Spleen (tissue), 7 donors: Measurements from ENCODE around the gene PLCG2.

Experiments used
- CTCF ChIP-seq, 11 experiments: fragments of 200-600 bp in 7 of 11; fragments of 450-650 bp in 4 of 11; sonication (generic) in 4 of 11; IDR thresholded peaks in 8 of 11; conservative IDR thresholded peaks in 3 of 11; 1 replicate in 7 of 11; 2 replicates in 4 of 11; pipeline versions ENCODE4 v1.4.0 to v1.8.0; 2016 to 2021; ENCODE audit warnings: antibody characterized with exemption in 11 of 11, inconsistent platforms in 4 of 11, mild to moderate bottlenecking in 1 of 11
- POLR2A ChIP-seq, 3 donors: fragments of 450-650 bp; IDR thresholded peaks; one replicate each; pipeline ENCODE4 v1.5.1; 2017; ENCODE audit warnings: antibody characterized with exemption in 3 of 3, mild to moderate bottlenecking in 1 of 3
- donor health status: DM: no; HTN: no; CAD: no; lungs with moderate emphysema.
- donor health status: DM: no; HTN: no; CAD: no.
- donor health status: DM: no; HTN: no; CAD: no.

- TF ChIP-seq CTCF (IDR thresholded peaks at IDR 0.05 in 8 of 11, conservative IDR thresholded peaks at IDR 0.05 in 3 of 11) = no peak
- TF ChIP-seq POLR2A (IDR thresholded peaks at IDR 0.05) = no peak
Measured at GRCh38 chr16:81876273-81876900, 97.3 kb downstream of the PLCG2 start.
